ENCODE data around the gene YLPM1. TPM values are rescaled to one million over a fixed set of nuclear protein-coding genes. Genes with fewer than 3 reads are reported as not detected.

Gene YLPM1
- total RNA-seq, result 88.3 and 88.4 TPM in 2 replicates
- long read RNA-seq, partial matches to known transcripts, result 31 of 43 reads
- long read RNA-seq, other reads (novel, unspliced or antisense), result 11 of 43 reads

- peak within 1 kb of the TSS; percentile 90 for H3K4me3 Mint-ChIP-seq (ENCODE audit: unreplicated experiment)
- peak; percentile 96 for DNase-seq (ENCODE audit: extremely low spot score, unreplicated experiment)
Measured at GRCh38 chr14:74762917-74763802, at the start of gene YLPM1. Gene YLPM1, plus strand, starts transcription at chr14:74763316. Its CDS starts 174 bp downstream, at chr14:74763490.

GRCh38 chr14:74713395-74713735 is 49.8 kb upstream of the YLPM1 start:
- Mint-ChIP-seq H3K4me3 (ENCODE audit: unreplicated experiment) (peak overlapping the region; percentile 85), H3K27me3 (ENCODE audit: unreplicated experiment) (no peaks in the 10 kb centered on the region), H3K4me1 (ENCODE audit: unreplicated experiment) (peaks cover 38% of the 10 kb centered on the region), H3K9me3 (ENCODE audit: unreplicated experiment) (no peaks in the 10 kb centered on the region), H3K27ac (ENCODE audit: unreplicated experiment) (peak overlapping the region; percentile 95), H3K36me3 (ENCODE audit: unreplicated experiment) (peaks cover 13% of the 10 kb centered on the region)
- DNase-seq (ENCODE audit: extremely low spot score, unreplicated experiment), result no peak
- no peak for TF ChIP-seq CTCF (IDR thresholded peaks at IDR 0.05)

More at GRCh38 chr14:74762917-74763802, at the start of gene YLPM1:
- peaks cover 9% of the 10 kb centered on the region for H3K36me3 Mint-ChIP-seq (ENCODE audit: unreplicated experiment)
- no peaks in the 10 kb centered on the region for H3K9me3 Mint-ChIP-seq (ENCODE audit: unreplicated experiment)
- peaks cover 44% of the 10 kb centered on the region for H3K4me1 Mint-ChIP-seq (ENCODE audit: unreplicated experiment)
- peak within 1 kb of the TSS; percentile 90 for H3K27ac Mint-ChIP-seq (ENCODE audit: unreplicated experiment)
- H3K27me3 Mint-ChIP-seq (ENCODE audit: unreplicated experiment), result peaks cover 2% of the 10 kb centered on the region
- peak; percentile 66 for TF ChIP-seq CTCF (IDR thresholded peaks at IDR 0.05)

- Mint-ChIP-seq H3K9me3 (ENCODE audit: unreplicated experiment) (no peaks in the 10 kb centered on the region), H3K4me1 (ENCODE audit: unreplicated experiment) (no peaks in the 10 kb centered on the region), H3K4me3 (ENCODE audit: unreplicated experiment) (no peak overlapping the region), H3K36me3 (ENCODE audit: unreplicated experiment) (peaks cover 26% of the 10 kb centered on the region), H3K27me3 (ENCODE audit: unreplicated experiment) (no peaks in the 10 kb centered on the region), H3K27ac (ENCODE audit: unreplicated experiment) (no peak overlapping the region)
- no peak for TF ChIP-seq CTCF (IDR thresholded peaks at IDR 0.05)
- no peak for DNase-seq (ENCODE audit: extremely low spot score, unreplicated experiment)
Measured at GRCh38 chr14:74720526-74720925, 42.6 kb upstream of the YLPM1 start.

GRCh38 chr14:74723134-74723533 is 40.0 kb upstream of the YLPM1 start:
- TF ChIP-seq CTCF (IDR thresholded peaks at IDR 0.05), result no peak
- Mint-ChIP-seq H3K36me3 (ENCODE audit: unreplicated experiment) (peaks cover 23% of the 10 kb centered on the region), H3K27ac (ENCODE audit: unreplicated experiment) (no peak overlapping the region), H3K27me3 (ENCODE audit: unreplicated experiment) (no peaks in the 10 kb centered on the region), H3K9me3 (ENCODE audit: unreplicated experiment) (no peaks in the 10 kb centered on the region), H3K4me1 (ENCODE audit: unreplicated experiment) (no peaks in the 10 kb centered on the region), H3K4me3 (ENCODE audit: unreplicated experiment) (no peak overlapping the region)
- DNase-seq (ENCODE audit: extremely low spot score, unreplicated experiment), result no peak

GRCh38 chr14:74732387-74732786 is 30.7 kb upstream of the YLPM1 start:
- no peak overlapping the region for H3K4me3 Mint-ChIP-seq (ENCODE audit: unreplicated experiment)
- H3K27ac Mint-ChIP-seq (ENCODE audit: unreplicated experiment), result no peak overlapping the region
- no peak for DNase-seq (ENCODE audit: extremely low spot score, unreplicated experiment)
- H3K4me1 Mint-ChIP-seq (ENCODE audit: unreplicated experiment), result peaks cover 2% of the 10 kb centered on the region
- TF ChIP-seq CTCF (IDR thresholded peaks at IDR 0.05), result no peak
- peaks cover 20% of the 10 kb centered on the region for H3K36me3 Mint-ChIP-seq (ENCODE audit: unreplicated experiment)
- no peaks in the 10 kb centered on the region for H3K9me3 Mint-ChIP-seq (ENCODE audit: unreplicated experiment)
- H3K27me3 Mint-ChIP-seq (ENCODE audit: unreplicated experiment), result no peaks in the 10 kb centered on the region

Measured in osteocyte (in vitro differentiated cells).